Keratinocyte (primary cell): Measurements from ENCODE around the gene TNS3. TPM values are rescaled to one million over a fixed set of nuclear protein-coding genes. Genes with fewer than 3 reads are reported as not detected.
"Not testable (repeated sequence)": the region's sequence is repeated elsewhere in the genome, so short reads cannot be mapped to it uniquely, and the experiment has no call there.

Source experiments
- DNase-seq: peaks from one replicate; pipeline ENCODE4 v3.0.0-alpha.2; 2011; ENCODE audit warnings: low read depth, missing footprints, low spot score
- FAIRE-seq: peaks from 2 replicates; lab custom pipeline; 2011; peaks lifted over from hg19 to GRCh38; lab: Jason Lieb, UNC
- H2AFZ ChIP-seq: 2 replicates; pipeline ENCODE4 v1.6.0; 2012; ENCODE audit warnings: low read length, control low read depth, inconsistent platforms; ENCODE audit not compliant: control insufficient read depth
- H3K27ac ChIP-seq: 2 replicates; pipeline ENCODE4 v1.5.1; 2011; ENCODE audit warnings: low read length; ENCODE audit not compliant: control insufficient read depth, insufficient read depth
- H3K27me3 ChIP-seq: 3 replicates; pipeline ENCODE4 v1.6.0; 2011; ENCODE audit warnings: low read length; ENCODE audit not compliant: control insufficient read depth, insufficient read depth; ENCODE audit errors: extremely low read depth
- H3K36me3 ChIP-seq, 2 experiments: 2 replicates in 1 of 2; 3 replicates in 1 of 2; pipeline ENCODE4 v1.5.1; 2011; ENCODE audit warnings: low read length in 2 of 2, mild to moderate bottlenecking in 1 of 2; ENCODE audit not compliant: control insufficient read depth in 2 of 2, insufficient read depth in 2 of 2; ENCODE audit errors: extremely low read depth in 1 of 2
- H3K4me1 ChIP-seq: 3 replicates; pipeline ENCODE4 v1.5.1; 2011; ENCODE audit warnings: low read length; ENCODE audit not compliant: control insufficient read depth, insufficient read depth; ENCODE audit errors: extremely low read depth
- H3K4me2 ChIP-seq: 3 replicates; pipeline ENCODE4 v1.6.0; 2011; ENCODE audit warnings: low read depth, low read length; ENCODE audit not compliant: control insufficient read depth, insufficient read depth; ENCODE audit errors: extremely low read depth
- H3K4me3 ChIP-seq, 3 experiments: fragments of 200-600 bp in 1 of 3; sonication (generic) in 1 of 3; 2 replicates in 2 of 3; 3 replicates in 1 of 3; pipeline ENCODE4 v1.5.1; 2011 to 2016; ENCODE audit warnings: low read length in 3 of 3, mild to moderate bottlenecking in 3 of 3, control low read depth in 2 of 3, inconsistent platforms in 1 of 3, low read depth in 1 of 3, mixed read lengths in 1 of 3, mixed run types in 1 of 3, moderate library complexity in 1 of 3; ENCODE audit not compliant: control insufficient read depth in 2 of 3, insufficient read depth in 2 of 3; ENCODE audit errors: extremely low read depth in 1 of 3
- H3K79me2 ChIP-seq: 2 replicates; pipeline ENCODE4 v1.6.0; 2012; ENCODE audit warnings: low read length; ENCODE audit not compliant: control insufficient read depth, insufficient read depth
- H3K9ac ChIP-seq: 3 replicates; pipeline ENCODE4 v1.6.0; 2011; ENCODE audit warnings: low read length; ENCODE audit not compliant: control insufficient read depth, insufficient read depth; ENCODE audit errors: extremely low read depth
- H3K9me1 ChIP-seq: 3 replicates; pipeline ENCODE4 v1.6.0; 2011; ENCODE audit warnings: low read length; ENCODE audit not compliant: control insufficient read depth, insufficient read depth; ENCODE audit errors: extremely low read depth
- H3K9me3 ChIP-seq: 2 replicates; pipeline ENCODE4 v1.5.1; 2012; ENCODE audit warnings: low read depth, low read length; ENCODE audit not compliant: control insufficient read depth
- H4K20me1 ChIP-seq: 3 replicates; pipeline ENCODE4 v1.6.0; 2011; ENCODE audit warnings: low read length; ENCODE audit not compliant: control insufficient read depth, insufficient read depth; ENCODE audit errors: extremely low read depth
- CTCF ChIP-seq, 3 experiments: IDR thresholded peaks in 1 of 3; conservative IDR thresholded peaks in 1 of 3; optimal IDR thresholded peaks in 1 of 3; 2 replicates in 2 of 3; 3 replicates in 1 of 3; pipeline versions ENCODE3 to v1.5.1; 2011; ENCODE audit warnings: low read length in 3 of 3, mild to moderate bottlenecking in 3 of 3, moderate library complexity in 2 of 3, control low read depth in 1 of 3, inconsistent platforms in 1 of 3; ENCODE audit not compliant: insufficient read depth in 2 of 3; ENCODE audit errors: extremely low read depth in 1 of 3
- EZH2 ChIP-seq: IDR thresholded peaks from one replicate; pipeline ENCODE4 v1.6.1; 2012; ENCODE audit warnings: inconsistent platforms, mild to moderate bottlenecking, low read length, moderate library complexity
- dilution Hi-C: fragments of 300-500 bp; cut with MboI; formaldehyde crosslinking; loops from one replicate; pipeline ENCODE4 v1.7.0; 2020; ENCODE audit warnings: low sequenced_read_pairs; ENCODE audit not compliant: extremely low pct_ligation_motif_present
- polyA plus RNA-seq, 5 experiments: library from polyadenylated mRNA; depleted of rRNA in 3 of 5; stranded (reverse) in 3 of 5; stranded (forward) in 1 of 5; unstranded in 1 of 5; fragments of >200 nt; gene quantifications; 1 replicate in 1 of 5; 2 replicates in 3 of 5; 3 replicates in 1 of 5; pipeline versions ENCODE4 v1.2.1 to v1.2.3, GENCODE V29; 2011 to 2012; ENCODE audit warnings: missing spikeins in 2 of 5, low read depth in 1 of 5, low replicate concordance in 1 of 5

TNS3 gene
- polyA plus RNA-seq, 1 donor (not counting 4 experiments of a cell fraction or from before 2014, with no cell fraction given): 3.9 TPM

DNA sequence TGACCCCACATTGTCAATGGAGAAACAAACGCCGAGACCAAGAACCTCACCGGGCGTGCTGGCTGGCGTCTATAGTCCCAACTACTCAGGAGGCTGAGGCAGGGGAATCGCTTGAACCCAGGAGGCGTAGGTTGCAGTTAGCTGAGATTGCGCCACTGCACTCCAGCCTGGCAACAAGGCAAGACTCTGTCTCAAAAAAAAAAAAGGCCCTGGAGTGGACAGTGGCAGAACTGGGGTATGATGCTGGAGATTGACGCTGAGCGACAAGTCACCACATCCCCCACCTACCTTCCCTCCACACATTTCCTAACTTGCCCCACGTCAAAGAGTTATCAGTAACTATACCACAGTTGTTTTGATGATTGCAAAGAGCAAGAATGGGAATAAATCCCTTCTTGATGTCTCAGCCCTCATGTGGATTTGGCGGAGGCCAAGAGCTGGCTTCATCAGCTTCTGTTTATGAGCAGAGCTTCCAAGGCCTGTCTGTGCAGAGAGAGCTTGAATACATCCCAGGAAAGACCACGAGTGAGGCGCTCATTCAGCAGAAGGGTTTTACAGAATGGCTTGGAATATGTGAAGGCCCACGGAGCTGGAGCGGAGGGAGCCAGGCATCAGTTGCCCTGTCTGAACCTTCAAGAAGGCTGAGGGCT is 28.0 kb upstream of the TNS3 start:
- H3K9me1 ChIP-seq: no peaks in the 10 kb centered on the region
- H3K4me2 ChIP-seq: no peak overlapping the region
- no peaks in the 10 kb centered on the region for H3K27me3 ChIP-seq
- DNase-seq: no peak
- H3K9me3 ChIP-seq: no peaks in the 10 kb centered on the region
- no peaks in the 10 kb centered on the region for H3K36me3 ChIP-seq
- FAIRE-seq: no peak
- peaks cover 3% of the 10 kb centered on the region for H3K4me1 ChIP-seq
- H3K4me3 ChIP-seq: no peak overlapping the region
- H3K9ac ChIP-seq: no peak overlapping the region
- dilution Hi-C loops: no loop called here
- no peak overlapping the region for H3K27ac ChIP-seq
- no peak overlapping the region for H2AFZ ChIP-seq
- no peaks in the 10 kb centered on the region for H3K79me2 ChIP-seq
- TF ChIP-seq CTCF (optimal IDR thresholded peaks at IDR 0.05 in 1 of 3, IDR thresholded peaks at IDR 0.05 in 1 of 3, conservative IDR thresholded peaks at IDR 0.05 in 1 of 3; ENCODE audit: extremely low read depth in 1 of 3, insufficient read depth in 2 of 3, low read length in 3 of 3) (no peak), EZH2 (no peak)
- H4K20me1 ChIP-seq: no peaks in the 10 kb centered on the region

GRCh38 chr7:47606593-47607046 is 24.7 kb upstream of the TNS3 start:
- peaks cover 23% of the 10 kb centered on the region for H3K4me1 ChIP-seq
- dilution Hi-C loops, FAIRE-seq: not testable (repeated sequence)

More at GRCh38 chr7:47606593-47607046, 24.7 kb upstream of the TNS3 start:
- H2AFZ ChIP-seq, H3K36me3 ChIP-seq, H3K4me3 ChIP-seq, H3K9ac ChIP-seq, H3K9me3 ChIP-seq, H3K27me3 ChIP-seq, H3K4me2 ChIP-seq, H3K9me1 ChIP-seq, H4K20me1 ChIP-seq, DNase-seq, H3K27ac ChIP-seq, H3K79me2 ChIP-seq: not testable (repeated sequence)
